K562 (cell line): ENCODE measurements around the gene EME2. TPM values are rescaled to one million over a fixed set of nuclear protein-coding genes. Genes with fewer than 3 reads are reported as not detected.

ENCODE experiments used
- BACH1 ChIP-seq: fragments of 200-800 bp; sonication (Bioruptor generic); IDR thresholded peaks from 2 replicates; pipeline ENCODE4 v1.6.1; 2016; ENCODE audit warnings: missing genetic modification characterization, missing compliant biosample characterization
- CREM ChIP-seq: IDR thresholded peaks from 2 replicates; pipeline ENCODE4 v1.6.1; 2014; ENCODE audit warnings: antibody characterized with exemption, low read depth
- DIDO1 ChIP-seq: fragments of 450-650 bp; IDR thresholded peaks from 2 replicates; pipeline ENCODE4 v1.6.1; 2016; ENCODE audit warnings: low read depth, missing biosample characterization, missing genetic modification characterization
- EGR1 ChIP-seq: fragments of 450-650 bp; conservative IDR thresholded peaks from 2 replicates; pipeline ENCODE4 v1.6.1; 2017; ENCODE audit warnings: mild to moderate bottlenecking
- ESRRB ChIP-seq: fragments of 250-450 bp; sonication (Bioruptor Pico); IDR thresholded peaks from 2 replicates; pipeline ENCODE4 v1.5.0; 2020; ENCODE audit warnings: mild to moderate bottlenecking, moderate library complexity, borderline replicate concordance
- ETS2 ChIP-seq: IDR thresholded peaks from 2 replicates; pipeline ENCODE4 v1.6.1; 2016; ENCODE audit warnings: borderline replicate concordance, missing genetic modification characterization, mild to moderate bottlenecking, moderate library complexity, missing compliant biosample characterization; ENCODE audit not compliant: poor library complexity, severe bottlenecking
- HDAC2 ChIP-seq: fragments of 450-650 bp; IDR thresholded peaks from 2 replicates; pipeline ENCODE4 v1.6.1; 2016; ENCODE audit warnings: mild to moderate bottlenecking
- HNRNPH1 ChIP-seq: fragments of 200-400 bp; formaldehyde crosslinking; optimal IDR thresholded peaks from 2 replicates; pipeline ENCODE3; 2017; ENCODE audit warnings: low read depth, mild to moderate bottlenecking, low read length, moderate library complexity
- NCOR1 ChIP-seq: fragments of 450-650 bp; IDR thresholded peaks from 2 replicates; pipeline ENCODE4 v1.6.1; 2016; ENCODE audit warnings: mild to moderate bottlenecking, moderate library complexity
- NR3C1 ChIP-seq: sonication (generic); formaldehyde crosslinking; IDR thresholded peaks from 2 replicates; pipeline ENCODE4 v1.8.1; 2022; ENCODE audit warnings: missing genetic modification reagents
- SUPT5H ChIP-seq: fragments of 450-650 bp; IDR thresholded peaks from 2 replicates; pipeline ENCODE4 v1.6.1; 2016
- TRIM28 ChIP-seq: fragments of 450-650 bp; IDR thresholded peaks from 2 replicates; pipeline ENCODE4 v1.6.1; 2017
- ZC3H4 ChIP-seq: sonication (generic); formaldehyde crosslinking; IDR thresholded peaks from 2 replicates; pipeline ENCODE4 v1.9.0; 2021; ENCODE audit warnings: missing genetic modification reagents, borderline replicate concordance
- ZKSCAN8 ChIP-seq: fragments of 200-800 bp; sonication (Bioruptor generic); IDR thresholded peaks from 2 replicates; pipeline ENCODE4 v1.6.1; 2016; ENCODE audit warnings: missing genetic modification characterization, missing compliant biosample characterization
- ZNF197 ChIP-seq: fragments of 200-800 bp; sonication (Bioruptor generic); IDR thresholded peaks from 2 replicates; pipeline ENCODE4 v1.6.1; 2016; ENCODE audit warnings: low read depth, missing genetic modification characterization, missing compliant biosample characterization
- ZNF699 ChIP-seq: fragments of 250-450 bp; sonication (Bioruptor Pico); IDR thresholded peaks from 2 replicates; pipeline ENCODE4 v1.8.0; 2021; ENCODE audit warnings: mild to moderate bottlenecking, moderate library complexity; ENCODE audit not compliant: insufficient replicate concordance
- polyA plus RNA-seq, 8 experiments: library from polyadenylated mRNA; depleted of rRNA in 4 of 8; stranded (reverse) in 5 of 8; unstranded in 3 of 8; fragments of >200 nt; fragmentation: Nextera tagmentation in 2 of 8; fragmentation: Illumina TruSeq in 1 of 8; extraction: Ambion mirVana in 2 of 8; extraction: Trizol in 1 of 8; gene quantifications; 2 replicates each; pipeline versions ENCODE4 v1.2.1 to v1.2.3, GENCODE V29; 2011 to 2014; ENCODE audit warnings: inconsistent platforms in 1 of 8, missing spikeins in 1 of 8
- total RNA-seq, 7 experiments: library from RNA; depleted of rRNA in 6 of 7; stranded (reverse); fragments of >200 nt in 6 of 7; fragmentation: Illumina TruSeq in 2 of 7; extraction: Trizol in 2 of 7; gene quantifications; 2 replicates each; pipeline versions ENCODE4 v1.2.1 to v1.2.3, GENCODE V29; 2011 to 2021; ENCODE audit warnings: low replicate concordance in 1 of 7
- TF ChIP-seq, protein P1 (sequence below), 2 experiments: fragments of 250-450 bp in 1 of 2; fragments of 450-650 bp in 1 of 2; sonication (Bioruptor Pico) in 1 of 2; IDR thresholded peaks; 2 replicates each; pipeline versions ENCODE4 v1.6.1 to v1.8.0; 2016 to 2021; ENCODE audit warnings: mild to moderate bottlenecking in 2 of 2, moderate library complexity in 2 of 2, missing compliant biosample characterization in 1 of 2, missing genetic modification characterization in 1 of 2
- TF ChIP-seq, protein P2 (sequence below): fragments of 250-450 bp; sonication (Bioruptor Pico); IDR thresholded peaks from 2 replicates; pipeline ENCODE4 v1.8.0; 2022; ENCODE audit warnings: inconsistent platforms, mild to moderate bottlenecking, moderate library complexity, borderline replicate concordance
- TF ChIP-seq, protein P3 (sequence below): fragments of 250-450 bp; sonication (Bioruptor Pico); IDR thresholded peaks from 2 replicates; pipeline ENCODE4 v1.5.0; 2020; ENCODE audit warnings: mild to moderate bottlenecking, borderline replicate concordance

EME2 gene
- total and polyA plus RNA-seq, 9 of the 15 experiments (the other 6 are each of a cell fraction or from before 2014, with no cell fraction given), result 0.35 to 19.9 (median 3.5) TPM

DNA sequence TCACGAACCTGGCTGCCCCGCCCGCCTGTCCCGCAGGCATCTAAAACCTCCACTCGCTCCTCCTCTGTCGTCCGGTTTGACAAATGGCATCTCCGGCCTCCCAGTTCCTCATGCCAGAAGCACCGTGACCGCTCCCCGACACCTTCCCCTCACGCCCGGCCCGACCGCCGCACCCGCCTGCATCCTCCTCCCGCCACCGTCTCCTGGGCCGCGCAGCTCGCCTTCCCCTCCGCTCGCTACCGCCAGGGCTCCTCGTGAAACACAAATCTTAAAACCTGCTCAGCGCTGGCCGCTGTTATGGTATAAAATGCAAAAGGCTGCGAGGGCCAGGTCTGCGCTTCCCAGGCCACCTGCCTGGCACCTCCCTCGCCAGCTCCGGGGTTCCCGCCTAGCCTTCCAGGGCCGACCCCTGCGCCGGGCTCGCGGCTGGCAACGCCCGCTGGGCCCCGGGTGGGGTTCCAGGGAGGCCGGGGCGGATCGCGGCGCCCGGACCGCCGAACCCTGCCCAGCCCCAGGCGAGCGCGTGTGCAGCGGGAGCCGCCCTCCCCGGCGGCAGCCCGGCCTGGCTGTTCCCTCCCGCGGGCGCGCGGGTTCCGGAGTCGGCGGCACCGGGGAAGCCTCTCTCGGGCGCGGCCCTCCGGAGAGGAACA, 9.3 kb downstream of the EME2 start (continued):
- no peak for TF ChIP-seq ESRRB (CRISPR knock-in tag)
- TF ChIP-seq, protein P1, sequence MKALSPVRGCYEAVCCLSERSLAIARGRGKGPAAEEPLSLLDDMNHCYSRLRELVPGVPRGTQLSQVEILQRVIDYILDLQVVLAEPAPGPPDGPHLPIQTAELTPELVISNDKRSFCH (CRISPR knock-in tag; IDR thresholded peaks at IDR 0.05), result no peak
- TF ChIP-seq, protein P1 (tag; IDR thresholded peaks at IDR 0.05), result 0 out of 2 replicates have a peak, but pooled peaks have one; percentile 23
- TF ChIP-seq, protein P2, sequence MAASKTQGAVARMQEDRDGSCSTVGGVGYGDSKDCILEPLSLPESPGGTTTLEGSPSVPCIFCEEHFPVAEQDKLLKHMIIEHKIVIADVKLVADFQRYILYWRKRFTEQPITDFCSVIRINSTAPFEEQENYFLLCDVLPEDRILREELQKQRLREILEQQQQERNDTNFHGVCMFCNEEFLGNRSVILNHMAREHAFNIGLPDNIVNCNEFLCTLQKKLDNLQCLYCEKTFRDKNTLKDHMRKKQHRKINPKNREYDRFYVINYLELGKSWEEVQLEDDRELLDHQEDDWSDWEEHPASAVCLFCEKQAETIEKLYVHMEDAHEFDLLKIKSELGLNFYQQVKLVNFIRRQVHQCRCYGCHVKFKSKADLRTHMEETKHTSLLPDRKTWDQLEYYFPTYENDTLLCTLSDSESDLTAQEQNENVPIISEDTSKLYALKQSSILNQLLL (CRISPR knock-in tag), result no peak
- TF ChIP-seq TRIM28, result no peak
- TF ChIP-seq CREM, result no peak
- no peak for TF ChIP-seq BACH1 (tag)
- no peak for TF ChIP-seq NR3C1 (CRISPR knock-in tag)
- 0 out of 2 replicates have a peak, but pooled peaks have one; percentile 24 for TF ChIP-seq ZC3H4
- TF ChIP-seq, protein P3, sequence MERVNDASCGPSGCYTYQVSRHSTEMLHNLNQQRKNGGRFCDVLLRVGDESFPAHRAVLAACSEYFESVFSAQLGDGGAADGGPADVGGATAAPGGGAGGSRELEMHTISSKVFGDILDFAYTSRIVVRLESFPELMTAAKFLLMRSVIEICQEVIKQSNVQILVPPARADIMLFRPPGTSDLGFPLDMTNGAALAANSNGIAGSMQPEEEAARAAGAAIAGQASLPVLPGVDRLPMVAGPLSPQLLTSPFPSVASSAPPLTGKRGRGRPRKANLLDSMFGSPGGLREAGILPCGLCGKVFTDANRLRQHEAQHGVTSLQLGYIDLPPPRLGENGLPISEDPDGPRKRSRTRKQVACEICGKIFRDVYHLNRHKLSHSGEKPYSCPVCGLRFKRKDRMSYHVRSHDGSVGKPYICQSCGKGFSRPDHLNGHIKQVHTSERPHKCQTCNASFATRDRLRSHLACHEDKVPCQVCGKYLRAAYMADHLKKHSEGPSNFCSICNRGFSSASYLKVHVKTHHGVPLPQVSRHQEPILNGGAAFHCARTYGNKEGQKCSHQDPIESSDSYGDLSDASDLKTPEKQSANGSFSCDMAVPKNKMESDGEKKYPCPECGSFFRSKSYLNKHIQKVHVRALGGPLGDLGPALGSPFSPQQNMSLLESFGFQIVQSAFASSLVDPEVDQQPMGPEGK, result no peak
- TF ChIP-seq SUPT5H, result peak; percentile 39; the same call in 1 of the 2 replicates
- TF ChIP-seq HDAC2, result no peak
- no peak for TF ChIP-seq NCOR1
- no peak for TF ChIP-seq ZNF699 (CRISPR knock-in tag)
- no peak for TF ChIP-seq DIDO1
- TF ChIP-seq ZNF197 (CRISPR knock-in tag), result no peak
- TF ChIP-seq HNRNPH1, result no peak
- no peak for TF ChIP-seq ETS2 (tag)
- no peak for TF ChIP-seq ZKSCAN8 (CRISPR knock-in tag)
- TF ChIP-seq EGR1, result no peak
